Measurements from ENCODE around the gene OR5B21. TPM values are rescaled to one million over a fixed set of nuclear protein-coding genes. Genes with fewer than 3 reads are reported as not detected.

The OR5B21 gene
- total and polyA plus RNA-seq, 2 donors (not counting 1 experiment from before 2014, with no cell fraction given), result not detected

DNA sequence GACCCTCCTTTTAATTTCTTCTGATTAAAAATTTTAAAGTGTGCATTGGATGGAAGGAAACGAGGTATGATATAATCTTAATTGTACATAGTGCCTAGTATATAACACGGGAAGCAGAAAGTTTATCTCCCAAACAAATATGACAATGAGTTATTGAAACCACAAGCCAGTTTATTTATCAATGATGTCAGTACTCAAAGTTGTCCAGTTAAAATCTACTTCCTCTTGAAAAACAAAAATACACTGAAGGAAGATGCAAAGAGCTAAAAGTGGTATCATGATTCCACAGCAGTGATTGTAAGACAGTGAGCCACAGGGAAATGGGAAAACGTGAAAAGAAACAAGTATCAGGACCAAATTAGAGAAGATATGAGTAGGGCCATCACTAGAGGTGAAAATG lies 18.8 kb upstream of the OR5B21 start:
- Histone ChIP-seq H3K9me3 (ENCODE audit: control insufficient read depth, insufficient read depth, low read depth, low read length) (no peaks in the 10 kb centered on the region), H3K79me2 (ENCODE audit: control insufficient read depth, insufficient read depth, low read length) (no peaks in the 10 kb centered on the region), H3K27me3 (ENCODE audit: control insufficient read depth, insufficient read depth, low read length) (no peaks in the 10 kb centered on the region), H3K4me2 (ENCODE audit: extremely low read depth, insufficient read depth, low read length) (no peak overlapping the region), H3K27ac (ENCODE audit: insufficient read depth, low read length) (no peak overlapping the region), H2AFZ (ENCODE audit: low read length) (no peak overlapping the region), H3K4me3 (replicated peaks in 1 of 4; ENCODE audit: control extremely low read depth in 1 of 4, insufficient read depth in 1 of 4, low read depth in 3 of 4, low read length in 4 of 4) (no peak overlapping the region), H4K20me1 (ENCODE audit: control insufficient read depth, extremely low read depth, insufficient read depth, low read length) (no peaks in the 10 kb centered on the region), H3K9ac (ENCODE audit: insufficient read depth, low read length) (no peak overlapping the region), H3K4me1 (ENCODE audit: control insufficient read depth, extremely low read depth, insufficient read depth, low read length) (no peaks in the 10 kb centered on the region), H3K36me3 (ENCODE audit: control insufficient read depth, insufficient read depth, low read length) (no peaks in the 10 kb centered on the region)
- no peak for DNase-seq (ENCODE audit: low read depth in 2 of 2)
- TF ChIP-seq EZH2 (IDR thresholded peaks at IDR 0.05; ENCODE audit: low read length, missing control alignments), result no peak
- TF ChIP-seq, protein P1, sequence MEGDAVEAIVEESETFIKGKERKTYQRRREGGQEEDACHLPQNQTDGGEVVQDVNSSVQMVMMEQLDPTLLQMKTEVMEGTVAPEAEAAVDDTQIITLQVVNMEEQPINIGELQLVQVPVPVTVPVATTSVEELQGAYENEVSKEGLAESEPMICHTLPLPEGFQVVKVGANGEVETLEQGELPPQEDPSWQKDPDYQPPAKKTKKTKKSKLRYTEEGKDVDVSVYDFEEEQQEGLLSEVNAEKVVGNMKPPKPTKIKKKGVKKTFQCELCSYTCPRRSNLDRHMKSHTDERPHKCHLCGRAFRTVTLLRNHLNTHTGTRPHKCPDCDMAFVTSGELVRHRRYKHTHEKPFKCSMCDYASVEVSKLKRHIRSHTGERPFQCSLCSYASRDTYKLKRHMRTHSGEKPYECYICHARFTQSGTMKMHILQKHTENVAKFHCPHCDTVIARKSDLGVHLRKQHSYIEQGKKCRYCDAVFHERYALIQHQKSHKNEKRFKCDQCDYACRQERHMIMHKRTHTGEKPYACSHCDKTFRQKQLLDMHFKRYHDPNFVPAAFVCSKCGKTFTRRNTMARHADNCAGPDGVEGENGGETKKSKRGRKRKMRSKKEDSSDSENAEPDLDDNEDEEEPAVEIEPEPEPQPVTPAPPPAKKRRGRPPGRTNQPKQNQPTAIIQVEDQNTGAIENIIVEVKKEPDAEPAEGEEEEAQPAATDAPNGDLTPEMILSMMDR (conservative IDR thresholded peaks at IDR 0.05 in 1 of 2, IDR thresholded peaks at IDR 0.05 in 1 of 2; ENCODE audit: low read depth in 1 of 2, low read length in 2 of 2), result no peak

DNA sequence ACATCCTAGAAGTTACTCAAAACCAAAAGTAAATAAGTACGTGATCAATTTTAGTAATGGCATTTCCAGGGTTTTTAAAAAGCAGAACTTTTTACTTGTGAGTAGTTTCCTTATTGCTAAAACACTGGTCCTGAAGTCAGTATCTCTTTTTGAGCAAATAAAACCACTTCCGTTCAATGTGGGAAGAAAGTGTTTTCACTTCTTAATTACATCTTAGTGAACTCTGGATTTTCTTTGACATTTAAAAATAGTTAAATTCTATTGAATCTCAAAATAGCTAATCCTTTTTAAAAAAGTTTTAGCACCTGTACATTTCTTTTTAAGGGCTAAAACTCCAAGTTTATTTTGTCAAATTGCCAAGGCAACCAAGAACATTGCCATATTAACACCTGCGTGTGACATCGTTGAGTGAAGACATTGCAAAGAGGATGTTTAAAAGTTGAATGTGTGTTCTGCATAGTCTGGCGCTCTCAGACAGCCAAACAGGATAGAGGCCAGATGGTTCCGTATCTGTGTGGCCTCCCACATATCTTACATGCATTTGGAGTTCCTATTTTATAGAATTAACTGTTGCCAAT lies 17.2 kb upstream of the OR5B21 start:
- Histone ChIP-seq H2AFZ (ENCODE audit: low read length) (no peak overlapping the region), H3K4me3 (replicated peaks in 1 of 4; ENCODE audit: control extremely low read depth in 1 of 4, insufficient read depth in 1 of 4, low read depth in 3 of 4, low read length in 4 of 4) (no peak overlapping the region), H3K9ac (ENCODE audit: insufficient read depth, low read length) (no peak overlapping the region), H4K20me1 (ENCODE audit: control insufficient read depth, extremely low read depth, insufficient read depth, low read length) (no peaks in the 10 kb centered on the region), H3K27me3 (ENCODE audit: control insufficient read depth, insufficient read depth, low read length) (no peaks in the 10 kb centered on the region), H3K4me2 (ENCODE audit: extremely low read depth, insufficient read depth, low read length) (no peak overlapping the region), H3K27ac (ENCODE audit: insufficient read depth, low read length) (no peak overlapping the region), H3K4me1 (ENCODE audit: control insufficient read depth, extremely low read depth, insufficient read depth, low read length) (no peaks in the 10 kb centered on the region), H3K9me3 (ENCODE audit: control insufficient read depth, insufficient read depth, low read depth, low read length) (no peaks in the 10 kb centered on the region), H3K79me2 (ENCODE audit: control insufficient read depth, insufficient read depth, low read length) (no peaks in the 10 kb centered on the region), H3K36me3 (ENCODE audit: control insufficient read depth, insufficient read depth, low read length) (no peaks in the 10 kb centered on the region)
- peak in 1 of 2 donors; percentile 4 for DNase-seq (ENCODE audit: low read depth in 2 of 2)
- no peak for TF ChIP-seq EZH2 (IDR thresholded peaks at IDR 0.05; ENCODE audit: low read length, missing control alignments)
- TF ChIP-seq, protein P1 (conservative IDR thresholded peaks at IDR 0.05 in 1 of 2, IDR thresholded peaks at IDR 0.05 in 1 of 2; ENCODE audit: low read depth in 1 of 2, low read length in 2 of 2), result no peak

DNA sequence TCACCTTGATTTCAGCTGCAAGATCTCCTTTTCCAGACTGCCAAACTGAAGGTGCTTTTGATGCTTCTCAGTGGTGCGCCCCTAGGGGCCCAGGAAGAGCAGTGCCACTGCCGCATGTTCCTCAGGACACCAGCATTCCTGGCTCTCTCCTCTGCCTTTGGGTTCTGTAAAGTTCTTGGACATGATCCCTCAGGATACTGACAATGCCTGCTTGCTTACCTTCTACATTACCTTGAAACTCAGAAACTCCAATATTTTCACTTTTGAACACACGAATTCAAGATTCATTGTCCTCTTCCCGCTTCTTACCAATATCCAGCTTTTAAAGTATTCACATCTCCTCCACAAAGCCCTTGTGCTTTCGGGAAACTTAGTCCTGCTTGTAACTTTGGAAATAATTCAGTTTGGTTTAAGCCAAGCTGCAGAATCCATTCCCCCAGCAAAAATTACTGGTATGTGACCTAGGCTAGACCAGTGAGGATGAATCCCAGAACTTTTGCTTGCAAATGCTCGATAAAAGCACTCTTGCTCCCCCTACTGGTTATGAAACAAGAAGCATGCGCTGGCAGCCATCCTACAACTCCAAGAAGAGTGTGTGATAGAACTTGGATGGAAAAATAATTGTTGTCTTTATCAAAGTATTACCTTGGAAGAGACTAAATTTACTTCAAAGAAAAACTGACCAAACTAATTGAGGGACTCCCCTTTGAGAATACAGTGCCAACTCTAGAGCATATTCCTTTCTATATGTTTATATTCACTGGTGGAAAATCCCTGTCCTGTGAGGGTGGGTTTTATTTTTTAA lies 16.5 kb upstream of the OR5B21 start:
- no peaks in the 10 kb centered on the region for H4K20me1 ChIP-seq (ENCODE audit: control insufficient read depth, extremely low read depth, insufficient read depth, low read length)
- peak overlapping the region; percentile 2 for H2AFZ ChIP-seq (ENCODE audit: low read length)
- no peak overlapping the region for H3K27ac ChIP-seq (ENCODE audit: insufficient read depth, low read length)
- H3K27me3 ChIP-seq (ENCODE audit: control insufficient read depth, insufficient read depth, low read length), result no peaks in the 10 kb centered on the region
- no peaks in the 10 kb centered on the region for H3K36me3 ChIP-seq (ENCODE audit: control insufficient read depth, insufficient read depth, low read length)
- H3K4me2 ChIP-seq (ENCODE audit: extremely low read depth, insufficient read depth, low read length), result peak overlapping the region; percentile 53
- H3K9me3 ChIP-seq (ENCODE audit: control insufficient read depth, insufficient read depth, low read depth, low read length), result no peaks in the 10 kb centered on the region
- peak; percentile 76 to 87 for DNase-seq (ENCODE audit: low read depth in 2 of 2)
- TF ChIP-seq EZH2 (IDR thresholded peaks at IDR 0.05; ENCODE audit: low read length, missing control alignments), result no peak
- TF ChIP-seq, protein P1 (conservative IDR thresholded peaks at IDR 0.05 in 1 of 2, IDR thresholded peaks at IDR 0.05 in 1 of 2; ENCODE audit: low read depth in 1 of 2, low read length in 2 of 2), result peak; percentile 89 to 96
- peak overlapping the region in 2 of 4 experiments; percentile 21 to 29 for H3K4me3 ChIP-seq (replicated peaks in 1 of 4; ENCODE audit: control extremely low read depth in 1 of 4, insufficient read depth in 1 of 4, low read depth in 3 of 4, low read length in 4 of 4)
- no peak overlapping the region for H3K9ac ChIP-seq (ENCODE audit: insufficient read depth, low read length)
- H3K79me2 ChIP-seq (ENCODE audit: control insufficient read depth, insufficient read depth, low read length), result no peaks in the 10 kb centered on the region
- H3K4me1 ChIP-seq (ENCODE audit: control insufficient read depth, extremely low read depth, insufficient read depth, low read length), result no peaks in the 10 kb centered on the region

Data from fibroblast of lung (primary cell).